ENCODE results near the gene BBS7. TPM values are rescaled to one million over a fixed set of nuclear protein-coding genes. Genes with fewer than 3 reads are reported as not detected.

BBS7 gene, protein sequence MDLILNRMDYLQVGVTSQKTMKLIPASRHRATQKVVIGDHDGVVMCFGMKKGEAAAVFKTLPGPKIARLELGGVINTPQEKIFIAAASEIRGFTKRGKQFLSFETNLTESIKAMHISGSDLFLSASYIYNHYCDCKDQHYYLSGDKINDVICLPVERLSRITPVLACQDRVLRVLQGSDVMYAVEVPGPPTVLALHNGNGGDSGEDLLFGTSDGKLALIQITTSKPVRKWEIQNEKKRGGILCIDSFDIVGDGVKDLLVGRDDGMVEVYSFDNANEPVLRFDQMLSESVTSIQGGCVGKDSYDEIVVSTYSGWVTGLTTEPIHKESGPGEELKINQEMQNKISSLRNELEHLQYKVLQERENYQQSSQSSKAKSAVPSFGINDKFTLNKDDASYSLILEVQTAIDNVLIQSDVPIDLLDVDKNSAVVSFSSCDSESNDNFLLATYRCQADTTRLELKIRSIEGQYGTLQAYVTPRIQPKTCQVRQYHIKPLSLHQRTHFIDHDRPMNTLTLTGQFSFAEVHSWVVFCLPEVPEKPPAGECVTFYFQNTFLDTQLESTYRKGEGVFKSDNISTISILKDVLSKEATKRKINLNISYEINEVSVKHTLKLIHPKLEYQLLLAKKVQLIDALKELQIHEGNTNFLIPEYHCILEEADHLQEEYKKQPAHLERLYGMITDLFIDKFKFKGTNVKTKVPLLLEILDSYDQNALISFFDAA
- 13.3 TPM for polyA plus RNA-seq (ENCODE audit: insufficient read length)

DNA sequence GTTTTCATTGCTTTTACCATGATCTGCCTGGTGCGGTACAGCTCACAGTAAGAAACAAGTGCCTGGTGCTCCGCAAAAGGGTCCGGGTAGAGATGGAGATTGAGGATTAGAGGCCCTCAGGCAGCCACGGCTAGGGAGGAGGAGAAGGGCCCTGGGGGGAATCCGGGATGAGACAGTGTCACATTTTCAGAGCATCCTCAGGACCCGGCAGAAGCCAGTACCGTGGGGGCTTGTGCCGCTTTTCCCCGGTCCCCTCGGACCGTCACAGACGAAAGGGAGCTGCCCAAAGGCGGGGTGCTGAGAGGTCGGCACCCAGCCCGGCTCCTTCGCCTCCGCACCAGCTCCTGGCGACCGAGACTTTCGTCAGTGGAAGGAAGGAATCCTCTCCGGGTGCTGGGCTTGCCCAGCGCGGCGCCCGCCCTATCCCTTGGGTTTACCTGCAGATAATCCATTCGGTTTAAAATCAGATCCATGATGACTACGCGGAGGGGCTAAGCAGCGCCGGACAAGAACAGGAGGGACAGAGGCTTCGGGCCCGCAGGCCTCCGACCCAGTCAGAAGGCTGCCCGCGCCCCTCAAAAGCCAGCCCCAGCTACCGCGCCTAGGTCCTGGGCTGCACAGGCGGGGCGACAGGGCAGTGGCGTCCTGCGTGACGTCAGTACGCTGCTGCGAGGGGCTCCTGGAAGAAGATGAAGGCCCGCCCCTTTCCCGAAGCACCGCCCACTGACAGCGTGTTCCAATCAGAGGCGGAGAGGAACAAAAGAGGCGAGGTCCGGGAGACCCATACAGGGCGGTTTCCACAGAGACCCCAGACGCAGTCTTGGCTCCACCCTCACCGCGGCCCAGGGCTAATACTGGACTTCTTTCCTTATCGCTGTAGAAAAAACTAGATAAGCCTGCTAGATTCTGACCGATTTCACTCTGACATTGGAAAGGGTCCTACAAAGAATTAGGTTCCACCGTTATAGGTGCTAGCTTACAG, at the start of gene BBS7:
BBS7 (minus strand) TSS at position 634 of the 982 bp plus-strand sequence; CDS start at position 473, 161 bp downstream.
- peak; percentile 98 for DNase-seq

DNA sequence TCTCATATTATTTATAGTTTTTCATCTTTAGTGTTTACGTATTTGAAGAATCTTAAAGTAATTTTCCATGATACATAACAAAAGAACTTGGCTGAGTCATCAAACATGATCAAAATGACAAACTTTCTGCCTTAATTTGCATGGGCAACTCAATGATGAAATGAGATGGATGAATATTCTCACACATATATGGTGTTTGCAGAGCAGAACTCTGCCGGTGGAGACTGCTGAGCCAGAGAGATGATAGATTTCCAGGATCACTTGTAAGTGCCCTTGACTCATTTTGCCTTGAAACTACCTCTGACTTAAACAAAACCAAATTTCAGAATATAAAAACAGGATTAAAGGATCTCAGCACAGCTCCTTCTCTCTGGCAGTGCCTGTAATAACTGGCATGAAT, 43.4 kb upstream of the BBS7 start:
- DNase-seq = no peak

DNA sequence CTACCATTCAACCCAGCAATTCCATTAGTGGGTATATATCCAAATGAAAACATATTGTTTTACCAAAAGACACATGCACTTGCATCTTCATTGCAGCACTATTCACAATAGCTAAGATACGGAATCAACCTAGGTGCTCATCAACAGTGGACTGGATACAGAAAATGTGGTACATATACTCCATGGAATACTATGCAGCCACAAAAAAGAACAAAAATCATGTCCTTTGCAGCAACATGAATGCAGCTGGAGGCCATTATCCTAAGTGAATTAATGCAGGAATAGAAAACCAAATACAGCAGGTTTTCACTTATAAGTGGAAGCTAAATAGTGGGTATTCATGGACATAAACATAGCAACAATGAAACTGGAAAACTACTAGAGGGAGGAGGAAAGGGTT, 38.1 kb upstream of the BBS7 start:
- no peak for DNase-seq

DNA sequence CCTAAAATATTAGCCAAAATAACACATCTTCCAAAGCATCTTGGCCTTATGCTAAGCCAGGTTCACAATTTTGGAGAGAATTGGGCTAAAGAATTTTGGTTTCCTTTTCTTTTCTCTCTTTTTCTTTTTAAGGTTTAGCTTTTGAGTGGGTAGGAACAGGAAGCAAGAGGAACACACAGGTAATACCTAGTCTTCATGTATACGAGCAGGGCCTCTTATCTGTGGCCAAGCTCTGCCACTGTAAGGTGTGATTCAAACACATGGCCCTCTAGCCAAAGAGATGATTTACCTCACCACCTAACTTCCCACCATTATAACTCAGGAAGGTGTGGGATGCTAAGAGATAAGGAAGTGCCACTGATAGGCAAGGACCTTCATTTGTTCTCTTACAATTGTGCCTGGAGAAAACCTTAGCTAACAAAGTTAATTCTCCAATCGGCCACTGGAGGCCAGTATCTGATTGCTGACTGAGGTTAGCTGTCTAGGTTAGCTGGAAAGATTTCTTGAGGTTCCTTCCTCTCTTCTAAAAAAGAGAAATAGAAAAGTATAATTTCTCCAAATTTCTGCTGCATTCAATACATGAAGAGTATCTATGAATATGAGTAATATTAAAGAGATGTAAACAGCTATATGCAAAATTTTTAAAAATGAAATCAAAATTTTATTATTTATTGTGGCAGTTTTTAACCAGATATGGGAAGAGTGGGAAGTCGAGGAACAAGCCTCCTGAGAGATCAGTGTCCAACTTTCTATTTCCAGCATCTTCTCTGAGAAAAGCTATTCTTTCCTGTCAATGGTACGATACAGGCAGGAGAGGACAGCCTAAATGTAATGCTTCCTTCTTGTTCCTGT, 30.1 kb upstream of the BBS7 start:
- peak; percentile 29 for DNase-seq

DNA sequence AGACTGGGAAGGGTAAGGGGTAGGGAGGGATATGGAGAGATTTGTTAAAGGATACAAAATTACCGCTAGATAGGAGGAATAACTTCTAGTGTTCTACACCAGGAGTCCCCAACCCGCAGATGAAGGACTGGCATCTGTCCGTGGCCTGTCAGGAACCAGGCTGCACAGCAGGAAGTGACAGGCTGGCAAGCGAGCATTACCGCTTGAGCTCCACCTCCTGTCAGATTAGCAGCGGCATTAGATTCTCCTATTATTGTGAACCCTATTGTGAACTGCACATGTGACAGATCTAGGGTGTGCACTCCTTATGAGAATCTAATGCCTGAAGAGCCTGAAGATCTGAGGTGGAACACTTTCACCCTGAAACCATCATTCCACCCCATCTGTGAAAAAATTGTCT, 27.9 kb upstream of the BBS7 start:
- DNase-seq = no peak

DNA sequence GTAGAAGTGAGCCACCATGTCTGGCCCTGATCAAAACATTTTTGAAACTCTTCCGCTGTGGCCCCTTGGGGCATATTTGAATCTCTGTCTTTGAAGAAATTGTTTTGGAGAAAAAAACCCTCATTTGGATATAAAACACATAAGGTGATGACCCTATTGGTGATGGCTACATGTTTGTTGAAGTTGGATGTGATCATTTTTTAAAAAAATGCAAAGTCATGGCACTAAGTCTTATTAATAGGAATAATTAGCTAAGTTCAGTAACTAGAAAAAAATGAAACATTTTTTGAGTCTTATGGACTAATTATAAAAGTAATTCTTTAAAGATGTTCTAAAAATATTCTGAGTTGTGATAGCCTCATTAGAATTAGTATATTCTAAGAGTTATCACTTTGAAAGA, 17.9 kb upstream of the BBS7 start:
- no peak for DNase-seq

DNA sequence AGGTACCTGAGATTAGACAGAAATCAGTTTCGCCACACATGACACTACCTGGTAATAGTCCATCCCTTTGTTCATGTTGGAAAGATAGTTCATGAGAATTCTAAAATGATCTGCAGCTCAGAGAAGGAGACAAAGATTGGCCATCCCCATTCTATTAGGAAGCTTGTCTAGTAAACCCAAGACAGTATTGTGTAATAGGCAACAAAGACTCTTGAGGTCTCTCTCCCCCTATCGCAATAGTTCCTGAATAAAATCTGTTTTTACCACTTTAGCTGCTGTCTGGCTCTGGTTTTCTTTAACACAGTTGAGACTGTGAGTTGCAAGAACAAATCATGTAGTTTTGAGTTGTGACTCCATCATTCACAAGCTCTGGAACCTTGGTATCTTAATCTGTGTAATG, 14.8 kb upstream of the BBS7 start:
- DNase-seq = no peak

DNA sequence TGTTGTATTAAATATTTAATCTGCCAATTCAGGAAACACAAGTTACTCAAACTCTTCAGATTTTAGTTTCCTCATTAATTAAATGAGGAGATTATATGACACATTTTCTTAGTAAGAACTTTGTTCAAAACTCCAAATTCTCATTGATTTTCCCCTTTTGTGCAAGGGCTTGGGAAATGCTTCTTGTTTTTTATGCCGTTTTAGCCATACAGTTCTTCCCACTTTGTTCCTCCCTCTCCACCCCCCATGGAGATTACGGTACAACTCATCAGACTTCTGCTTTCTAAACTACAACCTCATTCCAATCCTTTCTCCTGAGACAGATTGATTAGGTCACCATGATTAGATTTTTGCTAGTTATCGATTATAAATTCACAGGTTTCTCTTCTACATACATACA, 10.9 kb upstream of the BBS7 start:
- DNase-seq = no peak

DNA sequence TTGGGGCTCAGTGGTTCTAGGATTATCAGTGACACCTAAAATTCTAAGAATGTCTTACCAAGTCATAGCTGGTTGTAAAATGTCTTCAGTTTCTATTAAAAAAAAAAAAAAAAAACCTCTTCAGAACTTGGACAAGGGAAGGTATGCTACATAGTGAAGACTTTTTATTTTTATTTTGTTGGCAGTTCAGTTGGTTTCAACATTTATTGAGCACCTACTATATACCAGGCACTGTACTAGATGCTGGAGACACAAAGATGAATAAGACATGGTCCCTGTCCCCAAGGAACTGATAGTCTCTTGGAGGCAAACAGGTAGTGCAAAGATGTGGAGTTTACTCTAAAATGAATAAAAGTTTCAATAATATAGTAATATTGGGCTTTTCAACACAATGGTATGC, 8.9 kb upstream of the BBS7 start:
- no peak for DNase-seq

DNA sequence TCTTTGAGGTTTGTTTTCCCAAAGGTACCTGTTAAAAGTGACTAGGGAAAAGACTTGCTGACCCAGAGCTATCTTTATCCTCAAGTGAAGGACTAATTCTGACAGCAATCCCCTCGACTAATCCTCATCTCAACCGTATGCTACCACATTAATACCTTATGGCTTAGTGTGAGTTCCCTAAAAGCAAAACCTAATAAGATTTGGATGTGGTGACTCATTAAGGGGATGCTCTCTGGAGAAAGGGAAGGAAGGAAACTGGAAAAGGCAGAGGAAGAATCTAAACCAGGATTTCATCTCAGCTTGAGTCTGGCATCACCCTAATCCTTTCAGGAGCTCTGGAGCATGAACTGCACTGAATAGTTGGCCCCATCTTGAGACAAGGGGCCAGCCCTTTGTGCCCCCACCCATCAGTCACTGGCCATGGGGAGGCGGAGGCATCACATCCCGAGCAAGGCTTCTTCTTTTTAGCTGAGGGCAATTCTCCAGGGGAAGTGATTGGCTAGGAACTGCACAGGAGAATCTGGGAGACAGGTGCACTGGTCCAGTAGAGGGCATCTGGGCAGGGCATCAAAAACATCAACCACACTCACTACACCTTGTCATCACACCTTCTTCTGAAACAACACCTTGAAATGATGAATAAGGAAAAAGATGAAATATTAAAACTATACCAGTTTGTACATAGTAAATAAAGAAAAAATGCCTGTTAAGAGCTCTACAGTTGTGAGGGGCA, 6.9 kb upstream of the BBS7 start:
- DNase-seq = no peak

DNA sequence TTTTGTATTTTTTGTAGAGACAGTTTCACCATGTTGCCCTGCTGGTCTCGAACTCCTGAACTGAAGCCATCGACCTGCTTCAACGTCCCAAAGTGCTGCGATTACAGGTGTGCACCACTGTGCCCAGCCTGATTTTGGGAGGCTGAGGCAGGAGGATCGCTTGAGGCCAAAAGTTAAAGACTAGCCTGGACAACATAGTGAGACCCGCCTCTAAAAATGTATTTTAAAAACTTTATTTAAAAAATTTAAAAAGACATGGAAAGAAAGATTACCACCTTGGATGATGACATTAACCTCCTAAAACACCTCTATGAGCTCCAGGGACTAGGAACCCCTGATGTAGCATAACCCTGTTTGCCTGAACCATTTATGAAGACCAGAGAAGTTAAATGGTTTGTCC, 5.8 kb upstream of the BBS7 start:
- DNase-seq = no peak

DNA sequence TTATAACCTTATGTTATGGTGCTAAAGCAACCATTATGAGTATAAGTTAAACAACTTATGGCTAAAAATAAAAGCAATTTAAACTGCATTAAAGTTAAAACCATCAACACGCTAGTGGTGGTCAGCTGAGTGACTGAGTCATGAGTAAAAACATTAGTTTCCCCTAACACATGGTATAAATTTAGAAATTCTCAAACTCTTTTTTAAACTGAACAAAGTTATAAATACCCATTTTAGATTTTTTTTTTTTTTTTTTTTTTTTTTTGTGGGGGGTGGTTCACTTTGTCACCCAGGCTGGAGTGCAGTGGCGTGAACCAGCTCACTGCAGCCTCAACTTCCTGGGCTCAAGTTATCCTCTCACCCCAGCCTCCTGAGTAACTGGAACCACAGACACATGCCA, 5.4 kb upstream of the BBS7 start:
- DNase-seq = no peak

DNA sequence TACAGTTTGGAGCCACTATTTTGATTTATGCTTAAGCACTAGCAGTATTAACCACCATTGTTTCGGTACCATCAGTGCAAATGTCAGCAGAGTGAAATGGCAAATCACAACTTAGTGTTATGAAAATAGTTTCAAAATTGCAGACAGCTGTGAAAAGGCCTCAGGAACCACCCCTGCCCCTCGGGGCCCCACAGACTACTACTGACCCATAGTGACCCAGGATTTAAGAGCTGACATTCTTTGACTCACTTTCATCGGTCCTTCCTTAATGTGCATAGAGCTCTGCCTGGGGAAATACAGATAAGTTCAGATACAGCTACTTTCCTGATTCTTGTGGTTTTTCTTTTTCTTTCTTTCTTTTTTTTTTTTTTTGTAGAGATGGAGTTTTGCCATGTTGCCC, 3.3 kb upstream of the BBS7 start:
- DNase-seq = no peak

DNA sequence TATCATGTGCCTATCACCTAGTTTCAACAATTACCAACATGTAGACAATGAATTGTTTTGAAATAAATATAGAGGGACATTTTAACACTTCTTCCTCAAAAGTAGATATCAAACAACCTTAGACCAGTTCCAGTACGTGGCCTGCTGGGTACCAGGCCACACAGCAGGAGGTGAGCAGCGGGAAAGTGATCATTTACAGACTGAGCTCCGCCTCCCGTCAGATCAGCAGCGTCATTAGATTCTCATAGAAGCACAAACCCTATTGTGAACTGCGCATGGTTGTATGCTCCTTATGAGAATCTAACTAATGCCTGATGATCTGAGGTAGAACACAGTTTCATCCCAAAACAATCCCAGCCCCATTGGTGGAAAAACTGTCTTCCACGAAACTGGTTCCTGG, 6.5 kb downstream of the BBS7 start:
- DNase-seq = no peak

DNA sequence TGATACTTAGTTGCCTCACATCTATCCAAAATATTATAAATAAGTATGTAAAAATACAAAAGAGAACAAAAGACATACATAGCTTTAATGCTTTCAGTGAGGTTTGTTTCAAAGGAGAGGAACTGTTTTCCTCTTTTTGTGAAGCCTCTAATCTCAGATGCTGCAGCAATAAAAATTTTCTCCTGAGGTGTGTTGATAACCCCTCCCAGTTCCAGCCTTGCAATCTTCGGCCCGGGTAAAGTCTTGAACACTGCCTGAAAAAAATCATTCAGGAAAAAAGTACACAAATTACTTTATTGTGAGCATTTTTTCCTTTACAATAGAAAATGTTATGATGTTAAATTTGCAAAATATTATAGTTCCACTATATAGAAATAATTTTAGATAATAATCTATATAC, 8.8 kb downstream of the BBS7 start:
- no peak for DNase-seq

DNA sequence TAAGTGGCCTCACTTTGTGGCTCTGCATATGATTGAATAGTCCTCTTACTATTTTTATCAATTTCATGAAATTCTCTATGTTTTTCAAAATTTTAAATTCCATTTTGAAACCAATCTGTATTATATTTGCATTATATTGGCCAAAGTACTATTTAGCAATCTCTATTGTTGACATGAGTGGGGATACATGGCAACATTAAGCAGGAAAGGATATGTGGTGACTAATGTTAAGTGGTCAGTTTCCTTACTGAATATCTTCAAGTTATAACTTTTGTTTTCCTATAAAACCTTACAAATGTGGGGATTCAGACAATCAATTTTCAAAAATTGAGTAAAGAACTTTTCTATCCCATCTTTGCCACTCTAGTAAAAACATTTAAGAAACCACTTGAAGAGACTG, 10.2 kb downstream of the BBS7 start:
- DNase-seq = no peak

DNA sequence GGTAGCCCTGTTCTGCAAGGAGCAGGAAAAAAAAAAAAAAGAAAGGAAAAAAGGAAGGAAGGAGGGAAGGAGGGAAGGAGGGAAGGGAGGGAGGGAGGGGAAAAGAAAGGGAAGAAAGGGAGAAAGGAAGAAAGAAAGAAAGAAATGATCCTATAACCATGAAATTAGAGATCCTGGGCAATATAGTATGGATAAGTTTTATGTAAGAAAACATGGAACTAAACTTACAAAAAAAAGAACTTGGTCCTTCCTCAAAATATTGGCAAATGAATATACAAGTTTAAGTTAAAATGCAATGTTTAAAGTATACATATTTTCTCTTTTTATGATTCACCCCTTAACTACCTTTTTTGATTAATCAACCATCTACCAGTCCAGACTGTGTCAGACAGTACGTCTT, 18.9 kb downstream of the BBS7 start:
- DNase-seq = no peak

DNA sequence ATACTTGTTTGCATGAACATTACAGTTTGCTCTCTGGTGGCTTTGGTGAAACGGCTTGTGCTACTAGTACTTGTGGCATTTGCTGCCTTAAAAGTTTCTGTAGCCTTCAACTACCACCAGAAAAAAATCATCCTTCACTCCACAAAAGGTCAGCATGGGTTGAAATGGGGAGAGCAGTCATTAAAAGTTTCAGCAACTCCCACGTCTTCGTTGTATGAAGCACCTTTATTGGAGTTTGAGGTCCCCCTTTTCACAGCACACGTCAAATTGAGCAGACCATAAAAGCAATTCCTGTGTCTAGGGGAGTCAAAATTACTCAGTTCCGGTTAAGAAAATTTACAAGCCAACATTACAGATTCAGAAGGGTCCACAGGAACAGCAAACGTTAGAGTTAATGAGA, 23.6 kb downstream of the BBS7 start:
- DNase-seq = no peak

DNA sequence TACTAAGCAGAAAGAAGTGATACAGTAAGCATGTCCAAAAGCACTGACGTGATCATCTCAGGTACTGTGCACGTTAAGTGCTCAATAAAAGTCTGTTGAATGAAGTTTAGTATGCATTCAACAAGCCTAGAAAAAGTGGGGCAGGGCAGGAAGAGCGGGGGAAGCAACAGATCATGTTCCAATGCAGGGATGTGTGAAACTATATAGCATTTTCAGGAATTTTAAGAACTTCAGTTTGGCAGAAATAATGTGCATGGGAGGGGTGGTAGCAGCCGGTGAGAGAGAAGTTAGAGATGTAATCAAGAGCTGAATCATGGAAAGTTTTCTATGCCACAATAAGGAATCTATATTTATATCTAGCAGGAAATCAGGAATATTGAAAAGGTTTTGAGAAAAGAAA, 27.4 kb downstream of the BBS7 start:
- DNase-seq = no peak

DNA sequence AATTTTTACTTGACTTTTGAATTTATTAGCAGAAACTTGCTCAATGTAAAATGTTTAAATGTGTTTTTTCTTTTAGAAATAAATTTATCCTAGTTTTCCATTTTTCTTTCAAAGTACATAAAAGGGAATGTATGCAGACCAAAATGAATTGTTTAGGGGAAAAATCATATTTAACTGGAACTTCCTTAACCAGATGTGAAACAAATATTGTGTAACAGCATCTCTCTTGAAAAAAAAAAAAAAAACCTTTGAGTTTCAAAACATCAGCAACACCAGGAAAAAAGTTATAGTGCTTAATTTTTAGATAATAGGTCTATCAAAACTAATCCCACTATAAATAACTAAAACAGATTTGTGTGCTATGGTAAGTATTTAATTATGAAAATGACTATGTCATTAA, 32.1 kb downstream of the BBS7 start:
- DNase-seq = no peak

DNA sequence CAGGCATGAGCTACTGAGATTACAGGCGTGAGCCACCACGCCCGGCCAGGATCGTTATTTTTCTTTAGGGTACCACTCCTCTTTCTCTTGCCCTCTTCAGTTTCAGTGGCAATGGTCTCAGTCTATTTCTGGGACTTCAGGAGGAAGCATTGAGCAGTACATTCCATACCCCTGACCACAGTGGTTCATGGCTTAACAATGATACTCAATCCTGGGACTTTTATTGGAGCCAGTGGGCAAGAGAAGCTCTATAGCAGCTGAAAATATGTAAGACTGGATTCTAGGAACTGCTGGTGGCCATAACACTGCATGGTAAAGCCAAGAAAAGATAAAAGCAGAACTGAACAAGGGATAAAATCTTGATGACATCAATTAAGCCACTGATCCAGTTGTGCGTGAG, 40.8 kb downstream of the BBS7 start:
- DNase-seq = no peak
